ENCODE measurements around the gene INTS1. TPM values are rescaled to one million over a fixed set of nuclear protein-coding genes. Genes with fewer than 3 reads are reported as not detected.
A peak's percentile ranks its signal among the peaks of the same experiment; 100 is the strongest.

The INTS1 gene
- polyA plus RNA-seq, 2 of the 4 experiments (the other 2 are of a cell fraction) = 14.6 to 48.1 TPM

DNA sequence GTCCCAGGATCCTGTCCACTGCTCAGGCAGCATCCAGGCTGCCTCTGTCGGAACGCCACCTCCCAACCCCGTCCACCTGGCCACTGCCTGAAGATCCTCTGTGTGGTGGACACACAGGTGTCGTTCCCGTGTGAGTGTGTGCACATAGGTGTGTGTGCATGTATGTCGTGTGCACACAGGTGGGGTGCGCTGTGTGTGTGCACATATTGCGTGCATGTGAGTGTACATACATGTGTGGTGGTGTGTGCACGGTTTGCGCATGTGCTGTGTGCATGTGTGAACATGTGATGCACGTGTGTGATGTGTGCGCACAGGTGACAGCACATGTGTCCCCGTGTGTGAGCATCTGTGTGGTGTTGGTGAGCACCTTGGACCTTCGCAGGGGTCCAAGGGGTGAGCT lies 44.8 kb upstream of the INTS1 start:
- POLR2A ChIA-PET = interaction anchor here (1.0 kb wide), 1 partner anchor 16 kb away, joined by 3 read pairs; no protein-coding TSS in a partner anchor
- TF ChIP-seq POLR2AphosphoS2 (conservative IDR thresholded peaks at IDR 0.05; ENCODE audit: low read length) (peak; percentile 83; the same call in 1 of the 2 replicates), KDM1A (IDR thresholded peaks at IDR 0.05; ENCODE audit: low read depth) (peak; percentile 61; the same call in 1 of the 2 replicates), TFCP2L1 (CRISPR knock-in tag; IDR thresholded peaks at IDR 0.05) (no peak)
- no peaks in the 10 kb centered on the region for H3K9me3 ChIP-seq
- H3K27ac ChIP-seq = peak overlapping the region in 1 of 2 experiments; percentile 98; a peak in 1 of 6 replicates
- DNase-seq (ENCODE audit: low read depth in 1 of 2, low spot score in 1 of 2) (peak in 1 of 2 experiments; percentile 40), FAIRE-seq (no peak), ATAC-seq (no peak)
- H3K4me3 ChIP-seq = no peak overlapping the region
- 91% methylated on average over 14 of the region's 14 CpGs for WGBS (ENCODE audit: missing lambda C conversion rate)
- CTCF ChIA-PET = interaction anchor here (1.0 to 18.4 kb wide), 4 partner anchors 8 to 42 kb away, joined by 3 to 204 read pairs (median 4); partner anchors contain the start of gene TMEM184A
- peaks cover 42% of the 10 kb centered on the region for H3K4me1 ChIP-seq
- no peak overlapping the region for H3K4me2 ChIP-seq

DNA sequence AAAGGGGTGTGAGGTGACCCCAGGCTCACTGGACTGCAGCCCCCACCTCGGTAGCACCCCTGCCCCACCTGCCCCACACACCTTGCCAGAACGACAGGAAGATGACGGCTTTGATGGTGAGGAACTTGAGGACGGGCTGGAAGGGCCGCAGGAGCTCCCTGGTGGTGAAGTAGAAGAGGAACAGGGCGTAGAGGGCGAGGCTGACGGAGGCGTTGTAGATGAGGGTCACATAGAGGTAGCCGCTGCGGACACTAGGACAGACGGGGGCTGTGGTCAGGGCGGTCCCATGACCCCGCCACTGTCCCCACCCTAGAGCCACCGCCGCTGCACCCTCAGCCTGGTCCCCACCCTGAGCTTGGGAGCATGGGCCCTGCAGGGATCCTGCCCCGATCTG lies 44.2 kb upstream of the INTS1 start:
- CTCF ChIA-PET = interaction anchor here (0.5 to 18.4 kb wide), 9 partner anchors 8 to 802 kb away, joined by 3 to 204 read pairs (median 4); partner anchors contain the start of gene TMEM184A
- peak; percentile 12 to 38; a peak in 1 of 5 replicates for TF ChIP-seq RAD21 (conservative IDR thresholded peaks at IDR 0.05 in 1 of 2, IDR thresholded peaks at IDR 0.05 in 1 of 2)
- no peak for TF ChIP-seq FOSB (CRISPR knock-in tag; IDR thresholded peaks at IDR 0.05)
- TF ChIP-seq JUN (IDR thresholded peaks at IDR 0.05) = 0 out of 5 replicates have a peak, but pooled peaks of 1 of the 2 experiments have one; percentile 37
- FAIRE-seq (no peak), DNase-seq (ENCODE audit: low read depth in 1 of 2, low spot score in 1 of 2) (peak in 1 of 2 experiments; percentile 53), ATAC-seq (peak in 1 of 2 experiments; percentile 1; a peak in 3 of 6 replicates)
- 76% methylated on average over 17 of the region's 17 CpGs for WGBS (ENCODE audit: missing lambda C conversion rate)
- no peak overlapping the region for H3K4me2 ChIP-seq
- POLR2A ChIA-PET = interaction anchor here (1.0 to 1.4 kb wide), 2 partner anchors 15 to 16 kb away, joined by 3 read pairs; no protein-coding TSS in a partner anchor
- peaks cover 47% of the 10 kb centered on the region for H3K4me1 ChIP-seq
- H3K4me3 ChIP-seq = no peak overlapping the region
- peak overlapping the region in 1 of 2 experiments; percentile 98; a peak in 3 of 6 replicates for H3K27ac ChIP-seq
- no peaks in the 10 kb centered on the region for H3K9me3 ChIP-seq

DNA sequence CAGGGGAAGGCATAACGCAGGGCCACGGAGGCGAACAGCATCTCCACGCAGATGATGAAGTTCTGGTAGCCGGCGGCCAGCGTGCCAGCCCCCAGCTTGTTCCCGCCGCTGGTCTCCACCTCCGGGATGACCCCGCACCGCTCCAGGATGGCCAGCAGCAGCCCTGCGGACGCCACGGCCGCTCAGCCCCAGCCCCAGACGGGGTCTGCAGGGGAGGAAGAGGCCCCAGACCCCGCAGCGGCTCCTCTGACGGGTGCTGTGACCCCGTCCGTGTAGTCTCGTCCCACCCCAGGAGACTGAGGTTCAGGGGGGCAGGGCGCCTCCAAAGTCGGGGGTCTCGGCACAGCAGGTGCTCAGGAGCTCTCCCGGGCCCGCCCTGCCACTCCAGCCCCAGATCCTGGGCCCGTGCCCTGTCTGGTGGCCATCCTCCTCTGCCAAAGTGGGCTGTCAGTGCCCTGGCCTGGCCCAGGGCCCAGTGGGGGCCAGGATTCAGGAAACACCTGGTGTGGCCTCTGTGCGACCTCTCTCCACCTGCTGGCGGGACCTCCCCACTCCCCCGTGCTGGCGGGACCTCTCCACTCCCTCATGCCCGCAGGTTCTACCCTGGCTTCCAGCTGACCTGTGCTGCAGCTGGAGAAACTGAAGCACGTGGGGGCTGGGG lies 43.7 kb upstream of the INTS1 start:
- 90% methylated on average over 31 of the region's 35 CpGs for WGBS (ENCODE audit: missing lambda C conversion rate)
- ATAC-seq (peak in 1 of 2 experiments; percentile 0; a peak in 1 of 6 replicates), DNase-seq (ENCODE audit: low read depth in 1 of 2, low spot score in 1 of 2) (no peak), FAIRE-seq (no peak)
- Histone ChIP-seq H3K4me1 (peaks cover 52% of the 10 kb centered on the region), H3K9me3 (no peaks in the 10 kb centered on the region), H3K27ac (peak overlapping the region in 1 of 2 experiments; percentile 98; a peak in 3 of 6 replicates), H3K4me2 (no peak overlapping the region), H3K4me3 (no peak overlapping the region)
- ChIA-PET POLR2A (interaction anchor here (1.0 to 1.4 kb wide), 2 partner anchors 15 to 16 kb away, joined by 3 read pairs; no protein-coding TSS in a partner anchor), CTCF (interaction anchor here (0.5 to 18.4 kb wide), 9 partner anchors 9 to 803 kb away, joined by 3 to 204 read pairs (median 3); partner anchors contain the start of gene TMEM184A)
- TF ChIP-seq, protein P1, sequence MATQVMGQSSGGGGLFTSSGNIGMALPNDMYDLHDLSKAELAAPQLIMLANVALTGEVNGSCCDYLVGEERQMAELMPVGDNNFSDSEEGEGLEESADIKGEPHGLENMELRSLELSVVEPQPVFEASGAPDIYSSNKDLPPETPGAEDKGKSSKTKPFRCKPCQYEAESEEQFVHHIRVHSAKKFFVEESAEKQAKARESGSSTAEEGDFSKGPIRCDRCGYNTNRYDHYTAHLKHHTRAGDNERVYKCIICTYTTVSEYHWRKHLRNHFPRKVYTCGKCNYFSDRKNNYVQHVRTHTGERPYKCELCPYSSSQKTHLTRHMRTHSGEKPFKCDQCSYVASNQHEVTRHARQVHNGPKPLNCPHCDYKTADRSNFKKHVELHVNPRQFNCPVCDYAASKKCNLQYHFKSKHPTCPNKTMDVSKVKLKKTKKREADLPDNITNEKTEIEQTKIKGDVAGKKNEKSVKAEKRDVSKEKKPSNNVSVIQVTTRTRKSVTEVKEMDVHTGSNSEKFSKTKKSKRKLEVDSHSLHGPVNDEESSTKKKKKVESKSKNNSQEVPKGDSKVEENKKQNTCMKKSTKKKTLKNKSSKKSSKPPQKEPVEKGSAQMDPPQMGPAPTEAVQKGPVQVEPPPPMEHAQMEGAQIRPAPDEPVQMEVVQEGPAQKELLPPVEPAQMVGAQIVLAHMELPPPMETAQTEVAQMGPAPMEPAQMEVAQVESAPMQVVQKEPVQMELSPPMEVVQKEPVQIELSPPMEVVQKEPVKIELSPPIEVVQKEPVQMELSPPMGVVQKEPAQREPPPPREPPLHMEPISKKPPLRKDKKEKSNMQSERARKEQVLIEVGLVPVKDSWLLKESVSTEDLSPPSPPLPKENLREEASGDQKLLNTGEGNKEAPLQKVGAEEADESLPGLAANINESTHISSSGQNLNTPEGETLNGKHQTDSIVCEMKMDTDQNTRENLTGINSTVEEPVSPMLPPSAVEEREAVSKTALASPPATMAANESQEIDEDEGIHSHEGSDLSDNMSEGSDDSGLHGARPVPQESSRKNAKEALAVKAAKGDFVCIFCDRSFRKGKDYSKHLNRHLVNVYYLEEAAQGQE (IDR thresholded peaks at IDR 0.05) = peak; percentile 2; the same call in 1 of the 2 replicates
- TF ChIP-seq PHF8 (IDR thresholded peaks at IDR 0.05; ENCODE audit: borderline replicate concordance, low read depth) = no peak

DNA sequence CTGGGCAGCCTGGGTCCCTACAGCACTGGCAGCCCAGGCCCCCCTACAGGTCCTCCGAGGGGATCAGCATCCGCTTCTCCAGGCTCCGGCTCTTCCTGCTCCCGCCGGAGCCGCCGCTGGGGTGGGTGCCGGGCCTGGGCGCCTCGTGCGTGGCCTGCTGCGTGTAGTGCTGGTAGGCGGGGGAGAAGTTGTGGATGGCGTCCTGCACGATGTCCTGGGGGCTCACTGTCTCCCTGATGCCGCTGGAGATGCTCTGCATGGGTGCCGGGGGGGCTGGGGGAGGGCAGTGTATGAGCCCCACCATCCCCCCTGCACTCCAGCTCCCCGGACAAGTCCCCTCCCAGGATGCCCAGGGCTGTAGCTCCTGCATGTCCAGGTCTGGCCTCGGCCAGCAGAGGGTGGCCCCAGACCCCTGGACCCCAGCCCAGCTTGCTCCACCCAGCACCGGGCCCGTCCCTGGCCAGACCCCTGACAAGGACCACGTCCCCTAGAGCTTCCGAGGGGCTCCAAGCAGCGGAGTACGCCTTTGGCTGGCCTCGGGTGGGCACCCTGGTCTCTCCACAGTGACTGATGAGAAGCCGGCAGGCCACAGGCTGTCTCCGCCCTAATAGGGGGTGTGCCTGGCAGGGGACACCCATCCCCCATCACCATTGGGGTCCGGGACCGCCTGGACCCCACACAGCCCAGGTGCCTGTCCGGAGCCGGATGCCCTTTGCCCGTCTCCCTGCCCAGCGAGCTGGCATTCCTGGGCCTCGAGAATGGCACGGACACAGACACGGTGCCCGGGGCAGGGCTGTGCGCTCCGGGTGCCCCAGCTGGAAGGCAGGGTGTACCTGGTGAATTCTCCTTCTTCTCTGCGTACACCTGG lies 43.0 kb upstream of the INTS1 start:
- Histone ChIP-seq H3K4me2 (no peak overlapping the region), H3K27ac (peak overlapping the region; percentile 97 to 98; a peak in 4 of 6 replicates), H3K9me3 (no peaks in the 10 kb centered on the region), H3K4me3 (no peak overlapping the region), H3K4me1 (peaks cover 60% of the 10 kb centered on the region)
- peak in 1 of 2 experiments; percentile 44 for DNase-seq (ENCODE audit: low read depth in 1 of 2, low spot score in 1 of 2)
- 84% methylated on average over 34 of the region's 41 CpGs for WGBS (ENCODE audit: missing lambda C conversion rate)
- ChIA-PET CTCF (interaction anchor here (0.6 to 18.4 kb wide), 7 partner anchors 10 to 89 kb away, joined by 3 to 204 read pairs (median 4); partner anchors contain the start of gene TMEM184A), POLR2A (interaction anchor here (1.4 to 4.3 kb wide), 2 partner anchors 8 to 15 kb away, joined by 3 to 24 read pairs; partner anchors contain the start of gene TMEM184A)
- peak; percentile 1 to 3; a peak in 3 of 6 replicates for ATAC-seq
- no peak for FAIRE-seq
- TF ChIP-seq JUNB (IDR thresholded peaks at IDR 0.05) (no peak), MAZ (IDR thresholded peaks at IDR 0.05; ENCODE audit: borderline replicate concordance, low read depth, low read length) (no peak), CHD4 (IDR thresholded peaks at IDR 0.05; ENCODE audit: borderline replicate concordance) (no peak), RCOR1 (IDR thresholded peaks at IDR 0.05; ENCODE audit: low read depth, low read length) (no peak), NR3C1 (IDR thresholded peaks at IDR 0.05) (no peak), FOXS1 (CRISPR knock-in tag; IDR thresholded peaks at IDR 0.05) (no peak), EP300 (IDR thresholded peaks at IDR 0.05) (no peak), HOXB13 (CRISPR knock-in tag; IDR thresholded peaks at IDR 0.05; ENCODE audit: low read depth) (no peak), HOXB5 (CRISPR knock-in tag; IDR thresholded peaks at IDR 0.05) (no peak), MYC (IDR thresholded peaks at IDR 0.05; ENCODE audit: borderline replicate concordance, low read length) (no peak)
- TF ChIP-seq, protein P2, sequence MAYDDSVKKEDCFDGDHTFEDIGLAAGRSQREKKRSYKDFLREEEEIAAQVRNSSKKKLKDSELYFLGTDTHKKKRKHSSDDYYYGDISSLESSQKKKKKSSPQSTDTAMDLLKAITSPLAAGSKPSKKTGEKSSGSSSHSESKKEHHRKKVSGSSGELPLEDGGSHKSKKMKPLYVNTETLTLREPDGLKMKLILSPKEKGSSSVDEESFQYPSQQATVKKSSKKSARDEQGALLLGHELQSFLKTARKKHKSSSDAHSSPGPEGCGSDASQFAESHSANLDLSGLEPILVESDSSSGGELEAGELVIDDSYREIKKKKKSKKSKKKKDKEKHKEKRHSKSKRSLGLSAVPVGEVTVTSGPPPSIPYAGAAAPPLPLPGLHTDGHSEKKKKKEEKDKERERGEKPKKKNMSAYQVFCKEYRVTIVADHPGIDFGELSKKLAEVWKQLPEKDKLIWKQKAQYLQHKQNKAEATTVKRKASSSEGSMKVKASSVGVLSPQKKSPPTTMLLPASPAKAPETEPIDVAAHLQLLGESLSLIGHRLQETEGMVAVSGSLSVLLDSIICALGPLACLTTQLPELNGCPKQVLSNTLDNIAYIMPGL (CRISPR knock-in tag; IDR thresholded peaks at IDR 0.05; ENCODE audit: borderline replicate concordance) = no peak
- TF ChIP-seq, protein P3, sequence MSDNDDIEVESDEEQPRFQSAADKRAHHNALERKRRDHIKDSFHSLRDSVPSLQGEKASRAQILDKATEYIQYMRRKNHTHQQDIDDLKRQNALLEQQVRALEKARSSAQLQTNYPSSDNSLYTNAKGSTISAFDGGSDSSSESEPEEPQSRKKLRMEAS (IDR thresholded peaks at IDR 0.05) = 0 out of 2 replicates have a peak, but pooled peaks have one; percentile 16

Measured in A549 (cell line).